ENCODE measurements around the gene GAB1. TPM values are rescaled to one million over a fixed set of nuclear protein-coding genes. Genes with fewer than 3 reads are reported as not detected.

Gene GAB1
- total and polyA plus RNA-seq, 2 of the 13 experiments (the other 11 are each of a cell fraction or from before 2014, with no cell fraction given) = 8.7 to 14.7 TPM

DNA sequence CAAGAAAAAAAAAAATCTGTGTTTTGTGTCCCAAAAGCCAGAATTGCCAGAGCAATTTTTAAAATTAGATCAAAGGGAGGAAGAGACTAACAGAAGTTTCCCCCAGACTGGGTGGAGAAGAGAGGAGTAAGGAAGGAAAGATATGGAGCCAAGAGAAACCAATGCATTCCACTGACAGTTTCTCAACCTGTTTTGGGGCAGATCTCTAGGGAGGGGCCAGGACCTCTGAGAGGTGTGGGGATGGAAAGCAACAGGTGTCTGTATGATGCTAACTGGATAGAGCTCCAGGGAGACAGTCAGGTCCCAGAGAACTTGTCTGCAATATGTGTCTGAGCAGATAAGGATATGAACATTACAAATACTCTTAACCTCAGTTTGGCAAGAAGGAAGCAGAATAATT is 22.7 kb upstream of the GAB1 start:
- ATAC-seq (no peak), FAIRE-seq (no peak), DNase-seq (ENCODE audit: low spot score) (no peak)
- Histone ChIP-seq H3K9ac (ENCODE audit: insufficient read depth, low read depth, low read length) (no peak overlapping the region), H3K4me1 (ENCODE audit: insufficient read depth, low read length) (no peaks in the 10 kb centered on the region), H3K9me3 (ENCODE audit: low read length) (no peaks in the 10 kb centered on the region), H3K4me3 (replicated peaks in 1 of 3; ENCODE audit: insufficient read depth in 1 of 3, low read depth in 2 of 3, low read length in 3 of 3) (no peak overlapping the region), H3K27ac (ENCODE audit: extremely low read length, insufficient read depth, low read length) (no peak overlapping the region), H3K36me3 (replicated peaks in 1 of 2; ENCODE audit: control insufficient read depth in 1 of 2, insufficient read depth in 2 of 2, low read length in 2 of 2) (no peaks in the 10 kb centered on the region), H2AFZ (ENCODE audit: low read length) (no peak overlapping the region), H3K79me2 (ENCODE audit: insufficient read depth, low read length) (no peaks in the 10 kb centered on the region), H3K4me2 (ENCODE audit: low read depth, low read length) (no peak overlapping the region), H3K27me3 (ENCODE audit: control insufficient read depth in 1 of 2, insufficient read depth in 2 of 2, low read length in 2 of 2) (0 out of 5 replicates have a peak, but pooled peaks cover 0 to 3% of the 10 kb centered on the region in 2 experiments), H4K20me1 (ENCODE audit: insufficient read depth, low read length) (no peaks in the 10 kb centered on the region)
- in situ Hi-C loops (cut with HindIII; ENCODE audit: extremely low pct_ligation_motif_present, low pct_unique_long_range_greater_than_20kb) = no loop called here
- ChIA-PET CTCF (ENCODE audit: low intra/inter-chr PET ratio, low total read pairs) (no interaction called here), POLR2A (no interaction called here)
- TF ChIP-seq, protein P1, sequence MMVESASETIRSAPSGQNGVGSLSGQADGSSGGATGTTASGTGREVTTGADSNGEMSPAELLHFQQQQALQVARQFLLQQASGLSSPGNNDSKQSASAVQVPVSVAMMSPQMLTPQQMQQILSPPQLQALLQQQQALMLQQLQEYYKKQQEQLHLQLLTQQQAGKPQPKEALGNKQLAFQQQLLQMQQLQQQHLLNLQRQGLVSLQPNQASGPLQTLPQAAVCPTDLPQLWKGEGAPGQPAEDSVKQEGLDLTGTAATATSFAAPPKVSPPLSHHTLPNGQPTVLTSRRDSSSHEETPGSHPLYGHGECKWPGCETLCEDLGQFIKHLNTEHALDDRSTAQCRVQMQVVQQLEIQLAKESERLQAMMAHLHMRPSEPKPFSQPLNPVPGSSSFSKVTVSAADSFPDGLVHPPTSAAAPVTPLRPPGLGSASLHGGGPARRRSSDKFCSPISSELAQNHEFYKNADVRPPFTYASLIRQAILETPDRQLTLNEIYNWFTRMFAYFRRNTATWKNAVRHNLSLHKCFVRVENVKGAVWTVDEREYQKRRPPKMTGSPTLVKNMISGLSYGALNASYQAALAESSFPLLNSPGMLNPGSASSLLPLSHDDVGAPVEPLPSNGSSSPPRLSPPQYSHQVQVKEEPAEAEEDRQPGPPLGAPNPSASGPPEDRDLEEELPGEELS (CRISPR knock-in tag; IDR thresholded peaks at IDR 0.05) = no peak
- TF ChIP-seq PAF1 (CRISPR knock-in tag; IDR thresholded peaks at IDR 0.05) (no peak), ZEB1 (IDR thresholded peaks at IDR 0.05; ENCODE audit: insufficient replicate concordance, low read depth) (no peak), ZSCAN29 (CRISPR knock-in tag; conservative IDR thresholded peaks at IDR 0.05) (no peak), KLF9 (CRISPR knock-in tag; IDR thresholded peaks at IDR 0.05; ENCODE audit: low read depth) (no peak)
- BruUV-seq (replicated peaks) = no TSS peak
- intact Hi-C loops (cut with micrococcal nuclease; ENCODE audit: unreplicated experiment) = no loop called here

DNA sequence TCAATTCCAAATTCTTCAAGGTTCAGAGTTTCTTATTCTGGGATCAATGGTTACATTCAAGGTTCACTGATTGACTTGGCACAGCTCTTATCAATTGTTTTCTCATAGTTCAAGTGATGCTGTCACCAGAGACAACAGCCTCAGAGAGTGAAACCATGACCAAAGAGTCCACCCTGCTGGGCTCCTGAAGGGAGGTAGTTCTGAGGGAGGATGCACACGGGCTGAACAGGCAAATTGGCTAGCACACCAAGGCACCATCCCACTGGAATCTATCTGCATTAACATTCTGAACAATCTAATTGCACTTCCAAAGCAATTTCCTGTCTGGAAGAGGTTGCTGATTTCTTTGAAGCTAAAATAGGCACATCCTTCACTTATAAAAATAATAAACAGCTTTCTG is 16.6 kb upstream of the GAB1 start:
- CTCF ChIA-PET (ENCODE audit: low intra/inter-chr PET ratio, low total read pairs) = no interaction called here
- in situ Hi-C loops (cut with HindIII; ENCODE audit: extremely low pct_ligation_motif_present, low pct_unique_long_range_greater_than_20kb) = no loop called here
- Histone ChIP-seq H4K20me1 (ENCODE audit: insufficient read depth, low read length) (no peaks in the 10 kb centered on the region), H3K9me3 (ENCODE audit: low read length) (no peaks in the 10 kb centered on the region), H3K27ac (ENCODE audit: extremely low read length, insufficient read depth, low read length) (no peak overlapping the region), H3K79me2 (ENCODE audit: insufficient read depth, low read length) (no peaks in the 10 kb centered on the region), H3K4me2 (ENCODE audit: low read depth, low read length) (no peak overlapping the region), H3K4me3 (replicated peaks in 1 of 3; ENCODE audit: insufficient read depth in 1 of 3, low read depth in 2 of 3, low read length in 3 of 3) (no peak overlapping the region), H3K4me1 (ENCODE audit: insufficient read depth, low read length) (0 out of 2 replicates have a peak, but pooled peaks cover 6% of the 10 kb centered on the region), H3K9ac (ENCODE audit: insufficient read depth, low read depth, low read length) (no peak overlapping the region), H3K36me3 (replicated peaks in 1 of 2; ENCODE audit: control insufficient read depth in 1 of 2, insufficient read depth in 2 of 2, low read length in 2 of 2) (no peaks in the 10 kb centered on the region), H2AFZ (ENCODE audit: low read length) (no peak overlapping the region), H3K27me3 (ENCODE audit: control insufficient read depth in 1 of 2, insufficient read depth in 2 of 2, low read length in 2 of 2) (no peaks in the 10 kb centered on the region)
- ATAC-seq (peak; percentile 52; the same call in 1 of the 3 replicates), FAIRE-seq (no peak), DNase-seq (ENCODE audit: low spot score) (no peak)
- POLR2A ChIA-PET = interaction anchor here (1.6 kb wide), 1 partner anchor 17 kb away, joined by 4 read pairs; the partner anchor contains the start of gene GAB1
- no TSS peak for BruUV-seq (replicated peaks)
- WGBS (ENCODE audit: low lambda C conversion rate) = 0% methylated on average over 1 of the region's 1 CpG
- intact Hi-C loops (cut with micrococcal nuclease; ENCODE audit: unreplicated experiment) = no loop called here
- no peak for TF ChIP-seq NFYC (CRISPR knock-in tag; IDR thresholded peaks at IDR 0.05)
- TF ChIP-seq SIX1 (CRISPR knock-in tag; IDR thresholded peaks at IDR 0.05; ENCODE audit: borderline replicate concordance) = no peak
- TF ChIP-seq ZSCAN9 (CRISPR knock-in tag; IDR thresholded peaks at IDR 0.05; ENCODE audit: borderline replicate concordance) = no peak
- TF ChIP-seq, protein P2, sequence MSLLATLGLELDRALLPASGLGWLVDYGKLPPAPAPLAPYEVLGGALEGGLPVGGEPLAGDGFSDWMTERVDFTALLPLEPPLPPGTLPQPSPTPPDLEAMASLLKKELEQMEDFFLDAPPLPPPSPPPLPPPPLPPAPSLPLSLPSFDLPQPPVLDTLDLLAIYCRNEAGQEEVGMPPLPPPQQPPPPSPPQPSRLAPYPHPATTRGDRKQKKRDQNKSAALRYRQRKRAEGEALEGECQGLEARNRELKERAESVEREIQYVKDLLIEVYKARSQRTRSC (CRISPR knock-in tag; IDR thresholded peaks at IDR 0.05; ENCODE audit: low read depth) = no peak
